Measurements from ENCODE around the gene CYB5B. TPM values are rescaled to one million over a fixed set of nuclear protein-coding genes. Genes with fewer than 3 reads are reported as not detected.

CYB5B gene
- total RNA-seq, 1 donor from 2014 or later = 104 TPM

DNA sequence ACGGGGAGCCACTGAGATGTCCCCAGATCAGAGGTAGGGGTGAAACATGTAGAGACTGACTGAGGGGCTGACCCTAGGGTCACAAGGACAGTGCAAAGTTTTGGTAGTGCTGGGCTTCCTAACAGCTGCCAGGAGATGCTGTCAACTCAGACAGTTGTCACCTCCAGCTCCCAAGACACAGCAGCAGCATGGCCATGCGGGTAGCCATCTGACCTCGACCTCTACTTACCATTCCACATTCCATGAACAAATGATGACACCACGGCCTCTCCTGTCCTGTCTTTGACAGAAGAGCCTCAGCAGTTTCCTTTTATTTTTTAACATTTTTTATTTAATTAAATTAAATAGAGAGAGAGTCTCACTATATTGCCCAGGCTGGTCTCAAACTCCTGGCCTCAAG, 76.1 kb downstream of the CYB5B start:
- H3K27me3 Mint-ChIP-seq = no peaks in the 10 kb centered on the region
- peaks cover 24% of the 10 kb centered on the region for H3K4me1 Mint-ChIP-seq (ENCODE audit: low read depth)
- H3K36me3 Mint-ChIP-seq (ENCODE audit: insufficient read depth) = no peaks in the 10 kb centered on the region
- DNase-seq (ENCODE audit: low spot score, unreplicated experiment) = no peak
- TF ChIP-seq, protein P1, sequence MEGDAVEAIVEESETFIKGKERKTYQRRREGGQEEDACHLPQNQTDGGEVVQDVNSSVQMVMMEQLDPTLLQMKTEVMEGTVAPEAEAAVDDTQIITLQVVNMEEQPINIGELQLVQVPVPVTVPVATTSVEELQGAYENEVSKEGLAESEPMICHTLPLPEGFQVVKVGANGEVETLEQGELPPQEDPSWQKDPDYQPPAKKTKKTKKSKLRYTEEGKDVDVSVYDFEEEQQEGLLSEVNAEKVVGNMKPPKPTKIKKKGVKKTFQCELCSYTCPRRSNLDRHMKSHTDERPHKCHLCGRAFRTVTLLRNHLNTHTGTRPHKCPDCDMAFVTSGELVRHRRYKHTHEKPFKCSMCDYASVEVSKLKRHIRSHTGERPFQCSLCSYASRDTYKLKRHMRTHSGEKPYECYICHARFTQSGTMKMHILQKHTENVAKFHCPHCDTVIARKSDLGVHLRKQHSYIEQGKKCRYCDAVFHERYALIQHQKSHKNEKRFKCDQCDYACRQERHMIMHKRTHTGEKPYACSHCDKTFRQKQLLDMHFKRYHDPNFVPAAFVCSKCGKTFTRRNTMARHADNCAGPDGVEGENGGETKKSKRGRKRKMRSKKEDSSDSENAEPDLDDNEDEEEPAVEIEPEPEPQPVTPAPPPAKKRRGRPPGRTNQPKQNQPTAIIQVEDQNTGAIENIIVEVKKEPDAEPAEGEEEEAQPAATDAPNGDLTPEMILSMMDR (IDR thresholded peaks at IDR 0.05; ENCODE audit: unreplicated experiment) = no peak
- H3K27ac Mint-ChIP-seq = peak overlapping the region; percentile 60
- no peaks in the 10 kb centered on the region for H3K9me3 Mint-ChIP-seq (ENCODE audit: low read depth)
- no peak overlapping the region for H3K4me3 Mint-ChIP-seq (ENCODE audit: low read depth)

DNA sequence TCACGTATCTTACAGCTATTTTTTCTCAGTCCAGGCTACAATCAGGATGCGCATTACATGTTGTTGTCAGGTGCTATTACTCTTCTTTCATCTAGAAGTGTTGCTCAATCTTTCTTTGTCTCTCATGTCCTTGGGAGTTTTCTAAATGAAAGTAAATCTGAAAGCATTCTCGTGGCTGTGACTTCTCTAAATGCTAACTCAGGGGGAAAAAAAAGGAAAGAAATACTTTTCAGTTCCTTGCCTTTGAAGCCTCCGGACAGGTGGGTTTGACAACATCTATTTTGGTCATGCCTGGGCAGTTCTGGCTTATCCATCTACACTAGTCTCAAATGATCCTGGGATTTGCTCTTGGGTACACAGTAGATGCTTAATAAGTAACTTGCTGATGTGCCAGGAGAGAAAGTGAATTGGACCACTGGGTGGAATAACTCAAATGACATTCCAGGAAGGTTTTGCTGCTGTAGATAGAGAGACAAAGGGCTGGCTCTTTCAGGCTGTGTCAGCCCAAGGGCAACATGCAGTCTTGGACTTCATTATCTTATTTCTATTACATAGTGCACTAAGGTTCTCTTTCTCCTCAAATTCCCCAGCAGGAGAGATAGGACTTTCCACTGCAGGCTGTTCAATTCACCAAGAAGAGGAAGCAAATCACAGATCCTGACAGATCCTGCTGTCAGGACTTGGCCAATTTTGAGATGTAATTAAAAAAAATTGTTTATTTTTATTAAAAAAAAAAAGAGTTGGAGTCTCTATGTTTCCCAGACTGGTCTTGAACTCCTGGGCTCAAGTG, 77.7 kb downstream of the CYB5B start:
- peaks cover 20% of the 10 kb centered on the region for H3K4me1 Mint-ChIP-seq (ENCODE audit: low read depth)
- H3K4me3 Mint-ChIP-seq (ENCODE audit: low read depth) = no peak overlapping the region
- H3K27ac Mint-ChIP-seq = peak overlapping the region; percentile 88
- DNase-seq (ENCODE audit: low spot score, unreplicated experiment) = no peak
- TF ChIP-seq, protein P1 (IDR thresholded peaks at IDR 0.05; ENCODE audit: unreplicated experiment) = no peak
- no peaks in the 10 kb centered on the region for H3K9me3 Mint-ChIP-seq (ENCODE audit: low read depth)
- no peaks in the 10 kb centered on the region for H3K36me3 Mint-ChIP-seq (ENCODE audit: insufficient read depth)
- no peaks in the 10 kb centered on the region for H3K27me3 Mint-ChIP-seq

DNA sequence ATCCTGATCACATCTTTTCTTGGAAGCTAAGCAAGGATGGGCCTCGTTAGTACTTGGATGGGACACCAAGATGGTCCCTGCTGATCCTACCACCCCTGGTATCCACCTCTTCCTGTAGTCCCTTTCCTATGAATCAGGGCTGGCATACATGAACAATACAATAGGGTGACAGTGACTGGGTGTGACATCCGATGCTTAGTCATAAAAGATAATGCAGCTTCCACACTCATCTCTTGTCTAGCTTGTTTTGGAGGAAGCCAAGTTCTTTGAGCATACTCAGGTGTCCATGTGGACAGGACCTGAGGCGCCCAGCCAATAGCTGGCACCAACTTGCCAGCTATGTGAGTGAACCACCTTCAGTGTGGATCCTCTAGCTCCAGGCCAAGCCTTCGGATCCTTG, 78.8 kb downstream of the CYB5B start:
- H3K36me3 Mint-ChIP-seq (ENCODE audit: insufficient read depth) = no peaks in the 10 kb centered on the region
- H3K9me3 Mint-ChIP-seq (ENCODE audit: low read depth) = no peaks in the 10 kb centered on the region
- TF ChIP-seq, protein P1 (IDR thresholded peaks at IDR 0.05; ENCODE audit: unreplicated experiment) = no peak
- no peak overlapping the region for H3K4me3 Mint-ChIP-seq (ENCODE audit: low read depth)
- peaks cover 11% of the 10 kb centered on the region for H3K4me1 Mint-ChIP-seq (ENCODE audit: low read depth)
- DNase-seq (ENCODE audit: low spot score, unreplicated experiment) = no peak
- H3K27me3 Mint-ChIP-seq = no peaks in the 10 kb centered on the region
- peak overlapping the region; percentile 29 for H3K27ac Mint-ChIP-seq

DNA sequence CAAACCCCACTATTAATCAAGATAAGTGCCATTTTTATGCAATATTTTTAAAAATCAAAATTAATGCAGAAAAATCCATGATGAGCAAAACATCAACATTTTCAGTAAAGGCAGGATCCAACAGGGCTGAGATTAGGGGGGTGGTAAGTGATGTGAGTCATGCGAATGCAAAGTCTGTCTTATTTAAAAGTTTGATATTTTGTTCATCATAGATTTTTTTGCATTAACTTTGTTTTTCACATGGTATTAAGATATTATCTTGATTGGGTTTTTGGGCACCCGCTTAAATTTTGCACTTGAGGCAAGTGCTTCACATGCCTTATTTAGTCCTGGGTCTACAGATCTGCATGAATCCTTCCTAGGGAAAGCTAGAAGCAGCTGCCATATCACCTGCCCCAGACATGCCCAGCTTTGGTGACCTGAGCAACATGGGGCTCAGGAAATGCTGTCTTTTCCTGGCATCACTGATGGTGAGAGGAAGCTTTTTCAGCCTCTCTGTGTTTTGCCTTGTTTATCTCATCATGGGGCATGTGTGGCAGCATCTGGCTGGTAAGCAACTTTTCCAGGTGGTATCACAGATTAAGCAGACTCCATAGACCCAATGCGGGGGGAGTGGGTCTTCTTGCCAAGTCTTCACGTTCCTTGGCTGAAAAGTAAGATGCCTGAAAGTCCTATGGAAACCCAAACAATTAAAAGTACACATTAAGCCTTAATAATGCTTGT, 83.8 kb downstream of the CYB5B start:
- TF ChIP-seq, protein P1 (IDR thresholded peaks at IDR 0.05; ENCODE audit: unreplicated experiment) = no peak
- Mint-ChIP-seq H3K4me3 (ENCODE audit: low read depth) (no peak overlapping the region), H3K27me3 (no peaks in the 10 kb centered on the region), H3K4me1 (ENCODE audit: low read depth) (no peaks in the 10 kb centered on the region), H3K9me3 (ENCODE audit: low read depth) (no peaks in the 10 kb centered on the region), H3K36me3 (ENCODE audit: insufficient read depth) (no peaks in the 10 kb centered on the region), H3K27ac (no peak overlapping the region)
- DNase-seq (ENCODE audit: low spot score, unreplicated experiment) = no peak

DNA sequence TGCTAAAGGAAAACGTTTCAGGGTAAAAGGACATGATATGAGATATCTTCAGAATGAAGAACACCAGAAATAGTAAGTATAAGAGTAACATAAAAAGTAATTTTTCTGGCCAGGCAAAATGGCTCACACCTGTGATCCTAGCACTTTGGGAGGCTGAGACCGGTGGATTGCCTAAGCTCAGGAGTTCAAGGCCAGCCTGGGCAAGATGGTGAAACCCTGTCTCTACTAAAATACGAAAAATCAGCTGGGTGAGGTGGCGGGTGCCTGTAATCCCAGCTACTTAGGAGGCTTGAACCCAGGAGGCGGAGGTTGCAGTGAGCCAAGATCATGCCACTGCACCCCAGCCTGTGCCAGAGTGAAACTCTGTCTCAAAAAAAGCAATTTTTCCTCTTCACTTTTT, 84.7 kb downstream of the CYB5B start:
- Mint-ChIP-seq H3K27ac (no peak overlapping the region), H3K4me1 (ENCODE audit: low read depth) (no peaks in the 10 kb centered on the region), H3K36me3 (ENCODE audit: insufficient read depth) (no peaks in the 10 kb centered on the region), H3K27me3 (no peaks in the 10 kb centered on the region), H3K9me3 (ENCODE audit: low read depth) (no peaks in the 10 kb centered on the region), H3K4me3 (ENCODE audit: low read depth) (no peak overlapping the region)
- no peak for DNase-seq (ENCODE audit: low spot score, unreplicated experiment)
- TF ChIP-seq, protein P1 (IDR thresholded peaks at IDR 0.05; ENCODE audit: unreplicated experiment) = no peak
